HepG2 (cell line): ENCODE data around the gene SH3BP2. TPM values are rescaled to one million over a fixed set of nuclear protein-coding genes. Genes with fewer than 3 reads are reported as not detected.

ENCODE experiments used
- BCL6 ChIP-seq: IDR thresholded peaks from 2 replicates; pipeline ENCODE4 v1.6.1; 2016; ENCODE audit warnings: missing genetic modification reagents, missing compliant biosample characterization
- BORCS8-MEF2B ChIP-seq: sonication (generic); formaldehyde crosslinking; IDR thresholded peaks from 2 replicates; pipeline ENCODE4 v1.8.0; 2022; ENCODE audit warnings: mild to moderate bottlenecking, missing genetic modification reagents
- CBX1 ChIP-seq: IDR thresholded peaks from one replicate; pipeline ENCODE4 v1.6.1; 2016; ENCODE audit warnings: antibody characterized with exemption, low read depth
- ESRRA ChIP-seq: sonication (generic); formaldehyde crosslinking; IDR thresholded peaks from 2 replicates; pipeline ENCODE4 v1.5.1; 2020; ENCODE audit warnings: mild to moderate bottlenecking, low read depth, missing genetic modification reagents
- FOXO1 ChIP-seq: sonication (generic); formaldehyde crosslinking; IDR thresholded peaks from 2 replicates; pipeline ENCODE4 v1.4.0; 2020; ENCODE audit warnings: missing genetic modification reagents
- FOXP4 ChIP-seq: sonication (generic); formaldehyde crosslinking; IDR thresholded peaks from 2 replicates; pipeline ENCODE4 v1.4.0; 2020; ENCODE audit warnings: missing genetic modification reagents
- HMG20B ChIP-seq: conservative IDR thresholded peaks from 2 replicates; pipeline ENCODE4 v1.6.1; 2016; ENCODE audit warnings: missing genetic modification reagents, missing compliant biosample characterization
- IKZF1 ChIP-seq: fragments of 450-650 bp; IDR thresholded peaks from 2 replicates; pipeline ENCODE4 v1.7.1; 2016
- NRL ChIP-seq: sonication (generic); formaldehyde crosslinking; IDR thresholded peaks from 2 replicates; pipeline ENCODE4 v1.5.0; 2020; ENCODE audit warnings: missing genetic modification reagents, mild to moderate bottlenecking, moderate library complexity, borderline replicate concordance
- PAWR ChIP-seq: sonication (generic); formaldehyde crosslinking; IDR thresholded peaks from 2 replicates; pipeline ENCODE4 v1.4.0; 2020; ENCODE audit warnings: missing genetic modification reagents, mild to moderate bottlenecking, borderline replicate concordance
- PTBP1 ChIP-seq: fragments of 200-400 bp; formaldehyde crosslinking; IDR thresholded peaks from 2 replicates; pipeline ENCODE4 v1.6.1; 2018; ENCODE audit warnings: low read length, low read depth; ENCODE audit not compliant: poor library complexity, severe bottlenecking
- RFXAP ChIP-seq: sonication (generic); formaldehyde crosslinking; IDR thresholded peaks from 2 replicates; pipeline ENCODE4 v1.4.0; 2020; ENCODE audit warnings: missing genetic modification reagents, borderline replicate concordance
- SALL1 ChIP-seq: sonication (generic); formaldehyde crosslinking; IDR thresholded peaks from 2 replicates; pipeline ENCODE4 v1.8.0; 2022; ENCODE audit warnings: mild to moderate bottlenecking, missing genetic modification reagents
- SAP130 ChIP-seq: IDR thresholded peaks from 2 replicates; pipeline ENCODE4 v1.6.1; 2016; ENCODE audit warnings: low read depth
- SOX6 ChIP-seq, 2 experiments: fragments of 450-650 bp in 1 of 2; sonication (generic) in 1 of 2; formaldehyde crosslinking in 1 of 2; IDR thresholded peaks; 2 replicates each; pipeline versions ENCODE4 v1.4.0 to v1.6.1; 2017 to 2020; ENCODE audit warnings: antibody characterized with exemption in 1 of 2, mild to moderate bottlenecking in 1 of 2, missing genetic modification reagents in 1 of 2
- SP5 ChIP-seq: IDR thresholded peaks from 2 replicates; pipeline ENCODE4 v1.6.1; 2016; ENCODE audit warnings: low read depth, borderline replicate concordance
- SSRP1 ChIP-seq: IDR thresholded peaks from 2 replicates; pipeline ENCODE4 v1.6.1; 2016; ENCODE audit warnings: control low read depth
- STAT5B ChIP-seq: sonication (generic); formaldehyde crosslinking; IDR thresholded peaks from 2 replicates; pipeline ENCODE4 v1.4.0; 2020; ENCODE audit warnings: missing genetic modification reagents
- TEAD2 ChIP-seq: sonication (generic); formaldehyde crosslinking; IDR thresholded peaks from 2 replicates; pipeline ENCODE4 v1.9.0; 2021; ENCODE audit warnings: missing genetic modification reagents
- TGIF2 ChIP-seq: IDR thresholded peaks from 2 replicates; pipeline ENCODE4 v1.6.1; 2016; ENCODE audit warnings: control low read depth, missing compliant biosample characterization
- YY1 ChIP-seq: IDR thresholded peaks from 2 replicates; pipeline ENCODE4 v1.6.1; 2011; ENCODE audit warnings: low read length, low read depth, moderate library complexity, mild to moderate bottlenecking; ENCODE audit not compliant: insufficient read depth, insufficient replicate concordance
- ZBTB3 ChIP-seq: sonication (generic); formaldehyde crosslinking; IDR thresholded peaks from 2 replicates; pipeline ENCODE4 v1.4.0; 2020; ENCODE audit warnings: low read depth, mild to moderate bottlenecking, moderate library complexity, missing genetic modification reagents, borderline replicate concordance
- ZNF225 ChIP-seq: sonication (generic); formaldehyde crosslinking; IDR thresholded peaks from 2 replicates; pipeline ENCODE4 v1.4.0; 2020; ENCODE audit warnings: mild to moderate bottlenecking, missing genetic modification reagents
- ZNF292 ChIP-seq: sonication (generic); formaldehyde crosslinking; IDR thresholded peaks from 2 replicates; pipeline ENCODE4 v1.8.1; 2022; ENCODE audit warnings: mild to moderate bottlenecking, low read depth, missing genetic modification reagents, borderline replicate concordance
- ZNF615 ChIP-seq: sonication (generic); formaldehyde crosslinking; IDR thresholded peaks from 2 replicates; pipeline ENCODE4 v1.5.0; 2020; ENCODE audit warnings: mild to moderate bottlenecking, missing genetic modification reagents, borderline replicate concordance
- ZNF629 ChIP-seq: sonication (generic); formaldehyde crosslinking; conservative IDR thresholded peaks from 2 replicates; pipeline ENCODE4 v1.5.0; 2020; ENCODE audit warnings: missing genetic modification reagents
- polyA plus RNA-seq, 8 experiments: library from polyadenylated mRNA; depleted of rRNA in 3 of 8; stranded (reverse) in 7 of 8; unstranded in 1 of 8; fragments of >200 nt; fragmentation: Illumina TruSeq in 4 of 8; extraction: Trizol in 4 of 8; gene quantifications; 2 replicates each; pipeline versions ENCODE4 v1.2.1 to v1.2.3, GENCODE V29; 2011 to 2016; ENCODE audit warnings: low read depth in 4 of 8, missing spikeins in 1 of 8, mixed read lengths in 1 of 8; ENCODE audit not compliant: insufficient read depth in 1 of 8
- total RNA-seq, 5 experiments: library from RNA; depleted of rRNA; stranded (reverse); fragments of >200 nt; fragmentation: Illumina TruSeq; extraction: Trizol; gene quantifications; 2 replicates each; pipeline ENCODE4 v1.2.3, GENCODE V29; 2016; ENCODE audit warnings: low read depth in 1 of 5
- TF ChIP-seq, protein P1 (sequence below): sonication (generic); formaldehyde crosslinking; IDR thresholded peaks from 2 replicates; pipeline ENCODE4 v1.8.0; 2022; ENCODE audit warnings: mild to moderate bottlenecking, missing genetic modification reagents
- TF ChIP-seq, protein P2 (sequence below): sonication (generic); formaldehyde crosslinking; IDR thresholded peaks from 2 replicates; pipeline ENCODE4 v1.5.0; 2020; ENCODE audit warnings: missing genetic modification reagents, mild to moderate bottlenecking, borderline replicate concordance

Gene SH3BP2
- total and polyA plus RNA-seq, 2 of the 13 experiments (the other 11 are each of a cell fraction or from before 2014, with no cell fraction given) = 16.9 to 34.5 TPM

GRCh38 chr4:2800691-2801596, 8.1 kb downstream of the SH3BP2 start (continued):
- TF ChIP-seq FOXP4 (CRISPR knock-in tag) (peak; percentile 58), SP5 (peak; percentile 87), STAT5B (no peak), TEAD2 (CRISPR knock-in tag) (no peak), FOXO1 (no peak; the same call in 1 of the 2 replicates), BORCS8-MEF2B (peak; percentile 59; the same call in 1 of the 2 replicates), SOX6 (IDR thresholded peaks at IDR 0.05) (no peak), SOX6 (CRISPR knock-in tag; IDR thresholded peaks at IDR 0.05) (peak; percentile 82), RFXAP (0 out of 2 replicates have a peak, but pooled peaks have one; percentile 15), NRL (CRISPR knock-in tag) (no peak), YY1 (no peak), PTBP1 (peak; percentile 24), ZNF292 (peak; percentile 86), CBX1 (no peak), SAP130 (CRISPR knock-in tag) (peak; percentile 93), ZNF615 (CRISPR knock-in tag) (no peak), SALL1 (CRISPR knock-in tag) (peak; percentile 42; the same call in 1 of the 2 replicates), HMG20B (CRISPR knock-in tag) (peak; percentile 74; the same call in 1 of the 2 replicates), IKZF1 (no peak), TGIF2 (CRISPR knock-in tag) (peak; percentile 63; the same call in 1 of the 2 replicates), ZBTB3 (CRISPR knock-in tag) (no peak), ZNF629 (CRISPR knock-in tag) (0 out of 2 replicates have a peak, but pooled peaks have one; percentile 31), ZNF225 (CRISPR knock-in tag) (no peak), ESRRA (CRISPR knock-in tag) (no peak), PAWR (CRISPR knock-in tag) (no peak), SSRP1 (CRISPR knock-in tag) (no peak), BCL6 (CRISPR knock-in tag) (peak; percentile 82)
- TF ChIP-seq, protein P1, sequence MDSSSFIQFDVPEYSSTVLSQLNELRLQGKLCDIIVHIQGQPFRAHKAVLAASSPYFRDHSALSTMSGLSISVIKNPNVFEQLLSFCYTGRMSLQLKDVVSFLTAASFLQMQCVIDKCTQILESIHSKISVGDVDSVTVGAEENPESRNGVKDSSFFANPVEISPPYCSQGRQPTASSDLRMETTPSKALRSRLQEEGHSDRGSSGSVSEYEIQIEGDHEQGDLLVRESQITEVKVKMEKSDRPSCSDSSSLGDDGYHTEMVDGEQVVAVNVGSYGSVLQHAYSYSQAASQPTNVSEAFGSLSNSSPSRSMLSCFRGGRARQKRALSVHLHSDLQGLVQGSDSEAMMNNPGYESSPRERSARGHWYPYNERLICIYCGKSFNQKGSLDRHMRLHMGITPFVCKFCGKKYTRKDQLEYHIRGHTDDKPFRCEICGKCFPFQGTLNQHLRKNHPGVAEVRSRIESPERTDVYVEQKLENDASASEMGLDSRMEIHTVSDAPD (CRISPR knock-in tag) = 0 out of 2 replicates have a peak, but pooled peaks have one; percentile 7
- TF ChIP-seq, protein P2, sequence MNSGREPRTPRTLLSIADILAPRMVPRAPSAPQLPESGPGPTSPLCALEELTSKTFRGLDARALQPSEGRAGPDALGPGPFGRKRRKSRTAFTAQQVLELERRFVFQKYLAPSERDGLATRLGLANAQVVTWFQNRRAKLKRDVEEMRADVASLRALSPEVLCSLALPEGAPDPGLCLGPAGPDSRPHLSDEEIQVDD = no peak
